Right lobe of liver (tissue), 4 donors: ENCODE data around the gene RNF8.

Experiments used
- CTCF ChIP-seq, 4 donors: fragments of 200-600 bp in 3 of 4; fragments of 450-650 bp in 1 of 4; IDR thresholded peaks; one replicate each; pipeline versions ENCODE4 v1.5.1 to v1.8.0; 2016 to 2022; ENCODE audit warnings: antibody characterized with exemption in 4 of 4, mild to moderate bottlenecking in 2 of 4
- POLR2A ChIP-seq: fragments of 450-650 bp; IDR thresholded peaks from one replicate; pipeline ENCODE4 v1.6.1; 2017; ENCODE audit warnings: antibody characterized with exemption, mild to moderate bottlenecking
- donor health status: DM: no; HTN: no; CAD: no.
- donor health status: DM: no; HTN: no; CAD: no.
- donor health status: DM: no; HTN: yes; CAD: no.

DNA sequence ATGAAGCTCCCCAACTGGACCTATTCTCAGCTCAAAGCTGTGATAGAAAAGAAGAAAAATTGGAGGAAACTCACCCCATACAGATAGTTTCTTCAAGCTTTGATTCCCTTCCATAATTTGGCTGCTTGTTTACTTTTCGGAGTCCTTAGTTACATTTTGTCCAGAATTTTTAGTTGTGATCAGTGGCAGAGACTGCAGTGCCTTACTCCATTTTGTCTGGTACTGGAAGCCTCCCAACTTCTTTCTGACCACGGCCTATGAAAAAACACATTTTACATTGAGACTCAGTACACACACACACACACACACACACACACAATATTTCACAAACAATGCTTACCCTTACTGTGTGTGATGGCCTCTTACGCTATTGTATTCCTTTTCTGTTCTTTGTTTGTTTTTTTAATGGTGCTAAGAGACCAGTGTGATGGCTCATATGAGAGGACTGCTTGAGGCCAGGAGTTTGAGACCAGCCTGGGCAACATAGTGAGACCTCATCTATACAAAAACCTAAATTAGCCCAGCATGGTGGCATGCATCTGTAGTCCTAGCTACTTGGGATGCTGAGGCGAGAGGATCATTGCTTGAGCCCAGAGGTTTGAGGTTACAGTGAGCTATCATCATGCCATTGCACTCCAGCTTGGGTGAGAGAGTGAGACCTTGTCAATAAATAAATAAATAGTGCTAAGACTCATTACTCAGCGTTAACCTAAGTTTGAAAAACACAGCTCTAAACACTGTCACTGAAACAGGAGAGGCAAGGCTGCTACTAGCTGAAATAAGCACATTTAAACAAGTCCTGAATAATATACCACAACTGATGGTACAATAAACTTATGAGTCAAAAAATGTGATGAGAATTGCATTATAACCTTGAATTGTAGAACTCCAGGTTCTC lies 13.8 kb upstream of the RNF8 start:
- no peak for TF ChIP-seq CTCF (IDR thresholded peaks at IDR 0.05)
- no peak for TF ChIP-seq POLR2A
